AG04450 (cell line): ENCODE results near the gene ADAM10. TPM values are rescaled to one million over a fixed set of nuclear protein-coding genes. Genes with fewer than 3 reads are reported as not detected.
A peak's percentile ranks its signal among the peaks of the same experiment; 100 is the strongest.

Experiments used
- CTCF ChIA-PET: fragments of 300-600, 350-600 bp; formaldehyde crosslinking; extraction: SDS; loops from one replicate; lab custom pipeline; 2022; ENCODE audit warnings: antibody characterized with exemption, inconsistent platforms; lab: Charles Lee
- POLR2A ChIA-PET: fragments of 350-600 bp; formaldehyde crosslinking; extraction: SDS; loops from one replicate; lab custom pipeline; 2021; ENCODE audit warnings: antibody characterized with exemption, inconsistent platforms; lab: Yijun Ruan, JAX
- DNase-seq: peaks from one replicate; pipeline ENCODE4 v3.0.0-alpha.2; 2011; ENCODE audit warnings: low read depth, low spot score
- H3K27ac ChIP-seq: one replicate; pipeline ENCODE4 v1.5.1; 2012; ENCODE audit warnings: low read depth, low read length, control low read depth
- H3K27me3 ChIP-seq: one replicate; pipeline ENCODE4 v1.6.0; 2012; ENCODE audit warnings: low read length; ENCODE audit not compliant: control insufficient read depth, insufficient read depth
- H3K4me3 ChIP-seq: 2 replicates; pipeline ENCODE4 v1.5.1; 2011; ENCODE audit warnings: mild to moderate bottlenecking, low read depth, low read length, control low read depth
- H3K9me3 ChIP-seq: 2 replicates; pipeline ENCODE4 v1.5.1; 2012; ENCODE audit warnings: low read length; ENCODE audit not compliant: control insufficient read depth, insufficient read depth
- CTCF ChIP-seq: IDR thresholded peaks from 2 replicates; pipeline ENCODE4 v1.5.1; 2011; ENCODE audit warnings: low read depth, low read length, control low read depth, inconsistent platforms
- polyA plus RNA-seq: library from polyadenylated mRNA; depleted of rRNA; stranded (reverse); fragments of >200 nt; gene quantifications from 2 replicates; pipeline ENCODE4 v1.2.3, GENCODE V29; 2011

ADAM10 gene
- polyA plus RNA-seq, 1 experiment = 220 TPM

GRCh38 chr15:58616171-58616570 is 133.3 kb downstream of the ADAM10 start:
- Histone ChIP-seq H3K4me3 (no peak overlapping the region), H3K9me3 (peaks cover 15% of the 10 kb centered on the region), H3K27me3 (no peaks in the 10 kb centered on the region), H3K27ac (no peak overlapping the region)
- no peak for DNase-seq
- no peak for TF ChIP-seq CTCF
- POLR2A ChIA-PET = no interaction called here
- CTCF ChIA-PET = interaction anchor here (0.6 kb wide), 1 partner anchor 148 kb away, joined by 5 read pairs; no protein-coding TSS in a partner anchor

- TF ChIP-seq CTCF = no peak
- no peaks in the 10 kb centered on the region for H3K27me3 ChIP-seq
- peaks cover 15% of the 10 kb centered on the region for H3K9me3 ChIP-seq
- H3K4me3 ChIP-seq = no peak overlapping the region
- POLR2A ChIA-PET = no interaction called here
- CTCF ChIA-PET = no interaction called here
- no peak for DNase-seq
- H3K27ac ChIP-seq = no peak overlapping the region
These were observed 137.5 kb downstream of the ADAM10 start for GRCh38 chr15:58611731-58612676.

- DNase-seq = no peak
- Histone ChIP-seq H3K9me3 (peaks cover 1% of the 10 kb centered on the region; the same call in 1 of the 2 replicates), H3K27me3 (no peaks in the 10 kb centered on the region), H3K4me3 (no peak overlapping the region; the same call in 1 of the 2 replicates), H3K27ac (no peak overlapping the region)
- ChIA-PET POLR2A (interaction anchor here (0.6 kb wide), 1 partner anchor 141 kb away, joined by 4 read pairs; no protein-coding TSS in a partner anchor), CTCF (interaction anchor here (0.6 to 1.3 kb wide), 3 partner anchors 9 to 381 kb away, joined by 3 to 5 read pairs (median 3); no protein-coding TSS in a partner anchor)
- TF ChIP-seq CTCF = no peak
These were observed 140.8 kb downstream of the ADAM10 start for GRCh38 chr15:58608711-58609110.

- H3K27ac ChIP-seq = peak overlapping the region; percentile 59
- peak overlapping the region; percentile 8; the same call in 1 of the 2 replicates for H3K4me3 ChIP-seq
- H3K9me3 ChIP-seq = no peaks in the 10 kb centered on the region
- H3K27me3 ChIP-seq = no peaks in the 10 kb centered on the region
- peak; percentile 62 for DNase-seq
- CTCF ChIA-PET = interaction anchor here (1.3 kb wide), 1 partner anchor 380 kb away, joined by 5 read pairs; no protein-coding TSS in a partner anchor
- POLR2A ChIA-PET = no interaction called here
- TF ChIP-seq CTCF = no peak
These were observed 141.3 kb downstream of the ADAM10 start for GRCh38 chr15:58608129-58608590.
